Tibial nerve (tissue), 3 donors: Measurements from ENCODE around the gene HYAL2.

Experiments used
- CTCF ChIP-seq, 5 experiments: fragments of 200-600 bp in 3 of 5; fragments of 450-650 bp in 2 of 5; sonication (generic) in 3 of 5; IDR thresholded peaks; one replicate each; pipeline ENCODE4 v1.5.1; 2016 to 2019; ENCODE audit warnings: antibody characterized with exemption in 5 of 5, mild to moderate bottlenecking in 3 of 5, moderate library complexity in 2 of 5
- POLR2A ChIP-seq, 2 donors: fragments of 450-650 bp; IDR thresholded peaks; one replicate each; pipeline ENCODE4 v1.6.1; 2017; ENCODE audit warnings: antibody characterized with exemption in 2 of 2, mild to moderate bottlenecking in 2 of 2, moderate library complexity in 2 of 2

- TF ChIP-seq CTCF (IDR thresholded peaks at IDR 0.05), result peak; percentile 98 to 100 (median 98)
- TF ChIP-seq POLR2A (IDR thresholded peaks at IDR 0.05), result peak in 1 of 2 donors; percentile 2
These were observed 49.4 kb downstream of the HYAL2 start for GRCh38 chr3:50272911-50273688.
